ENCODE measurements around the gene BICDL1.

The BICDL1 gene

GRCh38 chr12:120134307-120134980 lies 145.4 kb downstream of the BICDL1 start:
- DNase-seq: no peak

GRCh38 chr12:120136093-120136770 lies 147.2 kb downstream of the BICDL1 start:
- no peak for DNase-seq

- no peak for DNase-seq
Observed at GRCh38 chr12:120137833-120138232, 148.8 kb downstream of the BICDL1 start.

GRCh38 chr12:120138366-120138765 lies 149.3 kb downstream of the BICDL1 start:
- DNase-seq: no peak

- no peak for DNase-seq
Observed at GRCh38 chr12:120139958-120140357, 150.9 kb downstream of the BICDL1 start.

GRCh38 chr12:120140603-120141002 lies 151.6 kb downstream of the BICDL1 start:
- no peak for DNase-seq

- DNase-seq: no peak
Observed at GRCh38 chr12:120141336-120141735, 152.3 kb downstream of the BICDL1 start.

GRCh38 chr12:120142231-120142877 lies 153.3 kb downstream of the BICDL1 start:
- DNase-seq: no peak
